Mesenchymal stem cell (in vitro differentiated cells and primary cell): Measurements from ENCODE around the gene RUNX2.

Experiments used
- DNase-seq: peaks from one replicate; pipeline ENCODE4 v3.0.0-alpha.2; 2013
- H2AFZ ChIP-seq: one replicate; pipeline ENCODE4 v1.6.1; 2013; ENCODE audit warnings: low read depth, mild to moderate bottlenecking, control low read depth, inconsistent platforms, low read length, moderate library complexity
- H2AK5ac ChIP-seq: 2 replicates; pipeline ENCODE4 v1.6.1; 2013; ENCODE audit warnings: low read length, moderate library complexity, mild to moderate bottlenecking, inconsistent platforms; ENCODE audit not compliant: severe bottlenecking
- H2BK120ac ChIP-seq: one replicate; pipeline ENCODE4 v1.6.1; 2013; ENCODE audit warnings: low read depth, mild to moderate bottlenecking, inconsistent platforms, low read length, moderate library complexity
- H2BK12ac ChIP-seq, 2 experiments: one replicate each; pipeline ENCODE4 v1.6.1; 2013; ENCODE audit warnings: inconsistent platforms in 2 of 2, low read length in 2 of 2, mild to moderate bottlenecking in 2 of 2, moderate library complexity in 2 of 2, control low read depth in 1 of 2
- H2BK15ac ChIP-seq: one replicate; pipeline ENCODE4 v1.6.1; 2013; ENCODE audit warnings: mild to moderate bottlenecking, low read depth, inconsistent platforms; ENCODE audit not compliant: poor library complexity, severe bottlenecking
- H2BK5ac ChIP-seq: 2 replicates; pipeline ENCODE4 v1.6.1; 2013; ENCODE audit warnings: low read depth, mild to moderate bottlenecking, low read length, control low read depth, inconsistent platforms; ENCODE audit not compliant: poor library complexity, severe bottlenecking
- H3K14ac ChIP-seq, 2 experiments: one replicate each; pipeline ENCODE4 v1.6.1; 2013; ENCODE audit warnings: inconsistent platforms in 2 of 2, low read length in 2 of 2, control low read depth in 1 of 2, mild to moderate bottlenecking in 1 of 2, moderate library complexity in 1 of 2
- H3K18ac ChIP-seq, 2 experiments: one replicate each; pipeline ENCODE4 v1.6.1; 2013; ENCODE audit warnings: inconsistent platforms in 2 of 2, low read length in 2 of 2, control low read depth in 1 of 2, low read depth in 1 of 2, mild to moderate bottlenecking in 1 of 2
- H3K23ac ChIP-seq, 2 experiments: one replicate each; pipeline ENCODE4 v1.6.1; 2013; ENCODE audit warnings: inconsistent platforms in 2 of 2, low read length in 2 of 2, mild to moderate bottlenecking in 2 of 2, moderate library complexity in 2 of 2, control low read depth in 1 of 2
- H3K27ac ChIP-seq: 2 replicates; pipeline ENCODE4 v1.5.1; 2013; ENCODE audit warnings: mild to moderate bottlenecking, moderate library complexity, low read length, control low read depth, inconsistent platforms; ENCODE audit not compliant: poor library complexity, severe bottlenecking
- H3K27me3 ChIP-seq, 2 experiments: 2 replicates each; pipeline versions ENCODE4 v1.6.1 to v1.7.0; 2013; ENCODE audit warnings: low read length in 2 of 2, mild to moderate bottlenecking in 2 of 2, moderate library complexity in 2 of 2, control low read depth in 1 of 2, inconsistent platforms in 1 of 2; ENCODE audit not compliant: control insufficient read depth in 1 of 2, insufficient read depth in 1 of 2
- H3K36me3 ChIP-seq, 2 experiments: 2 replicates each; pipeline versions ENCODE4 v1.6.1 to v1.7.0; 2013; ENCODE audit warnings: low read length in 2 of 2, control low read depth in 1 of 2, inconsistent platforms in 1 of 2, low read depth in 1 of 2, mild to moderate bottlenecking in 1 of 2; ENCODE audit not compliant: insufficient read depth in 2 of 2, control insufficient read depth in 1 of 2
- H3K4ac ChIP-seq, 2 experiments: one replicate each; pipeline ENCODE4 v1.6.1; 2013; ENCODE audit warnings: inconsistent platforms in 2 of 2, low read length in 2 of 2, mild to moderate bottlenecking in 2 of 2, moderate library complexity in 2 of 2, control low read depth in 1 of 2, low read depth in 1 of 2
- H3K4me1 ChIP-seq: 2 replicates; pipeline ENCODE4 v1.6.1; 2013; ENCODE audit warnings: low read depth, low read length, control low read depth; ENCODE audit not compliant: control insufficient read depth, insufficient read depth
- H3K4me2 ChIP-seq: 2 replicates; pipeline ENCODE4 v1.6.1; 2013; ENCODE audit warnings: low read length, mild to moderate bottlenecking, inconsistent platforms; ENCODE audit not compliant: poor library complexity, severe bottlenecking
- H3K4me3 ChIP-seq, 2 experiments: 2 replicates each; pipeline versions ENCODE4 v1.5.1 to v1.7.0; 2013; ENCODE audit warnings: low read length in 2 of 2, mild to moderate bottlenecking in 2 of 2, control low read depth in 1 of 2, low read depth in 1 of 2; ENCODE audit not compliant: insufficient read depth in 1 of 2
- H3K79me1 ChIP-seq: replicated peaks from 2 replicates; pipeline ENCODE4 v1.6.1; 2013; ENCODE audit warnings: mild to moderate bottlenecking, control low read depth, low read length, inconsistent platforms; ENCODE audit not compliant: poor library complexity, severe bottlenecking
- H3K9ac ChIP-seq: 2 replicates; pipeline ENCODE4 v1.7.0; 2013; ENCODE audit warnings: mild to moderate bottlenecking, low read length, moderate library complexity
- H3K9me3 ChIP-seq: 2 replicates; pipeline ENCODE4 v1.7.0; 2013; ENCODE audit warnings: mild to moderate bottlenecking, low read length; ENCODE audit not compliant: control insufficient read depth
- H4K8ac ChIP-seq: one replicate; pipeline ENCODE4 v1.6.1; 2013; ENCODE audit warnings: inconsistent platforms, mild to moderate bottlenecking, low read length, moderate library complexity
- H4K91ac ChIP-seq: one replicate; pipeline ENCODE4 v1.6.1; 2013; ENCODE audit warnings: mild to moderate bottlenecking, low read length, inconsistent platforms
- WGBS: methylation state at CpG from one replicate; pipeline ENCODE4 v1.1.7; 2013; ENCODE audit warnings: mixed read lengths; 5-methylcytosine and 5-hydroxymethylcytosine counted together

RUNX2 gene

GRCh38 chr6:45445749-45446549 lies 117.8 kb downstream of the RUNX2 start:
- Histone ChIP-seq H3K4me1 (peaks cover 10% of the 10 kb centered on the region), H4K91ac (no peak overlapping the region), H2AK5ac (no peak overlapping the region), H2AFZ (no peak overlapping the region), H3K4me2 (peak overlapping the region; percentile 1), H3K23ac (no peak overlapping the region), H3K27me3 (no peaks in the 10 kb centered on the region), H2BK12ac (no peak overlapping the region), H3K4ac (no peak overlapping the region), H3K79me1 (peaks cover 5% of the 10 kb centered on the region), H3K27ac (peak overlapping the region; percentile 96), H2BK5ac (peak overlapping the region; percentile 88), H3K14ac (no peak overlapping the region), H3K4me3 (peak overlapping the region in 1 of 2 experiments; percentile 27), H3K36me3 (peaks cover 5 to 16% of the 10 kb centered on the region in 2 experiments), H3K9me3 (no peaks in the 10 kb centered on the region), H3K9ac (peak overlapping the region; percentile 62), H2BK120ac (peak overlapping the region; percentile 11), H3K18ac (peak overlapping the region; percentile 34 to 89), H2BK15ac (no peak overlapping the region), H4K8ac (no peak overlapping the region)
- WGBS: 1% methylated on average over 4 of the region's 9 CpGs
- DNase-seq: peak; percentile 99

GRCh38 chr6:45447005-45447404 lies 118.9 kb downstream of the RUNX2 start:
- Histone ChIP-seq H3K9me3 (no peaks in the 10 kb centered on the region), H3K4ac (peak overlapping the region in 1 of 2 experiments; percentile 32), H2BK120ac (no peak overlapping the region), H3K4me2 (no peak overlapping the region), H3K14ac (no peak overlapping the region), H2AFZ (no peak overlapping the region), H3K4me1 (peaks cover 10% of the 10 kb centered on the region), H3K79me1 (peaks cover 5% of the 10 kb centered on the region), H2BK5ac (no peak overlapping the region), H4K91ac (peak overlapping the region; percentile 95), H3K23ac (no peak overlapping the region), H3K36me3 (peaks cover 6 to 16% of the 10 kb centered on the region in 2 experiments), H3K9ac (no peak overlapping the region), H4K8ac (peak overlapping the region; percentile 85), H3K27ac (peak overlapping the region; percentile 59), H3K27me3 (no peaks in the 10 kb centered on the region), H2BK15ac (no peak overlapping the region), H3K18ac (peak overlapping the region; percentile 77 to 88), H3K4me3 (no peak overlapping the region), H2AK5ac (peak overlapping the region; percentile 93), H2BK12ac (peak overlapping the region; percentile 91 to 94)
- WGBS: 76% methylated on average over 1 of the region's 1 CpG
- no peak for DNase-seq

- H3K4me2 ChIP-seq: no peak overlapping the region
- no peaks in the 10 kb centered on the region for H3K27me3 ChIP-seq
- H3K9me3 ChIP-seq: no peaks in the 10 kb centered on the region
- peak overlapping the region in 1 of 2 experiments; percentile 63 for H3K18ac ChIP-seq
- H2AK5ac ChIP-seq: peak overlapping the region; percentile 97
- H2BK5ac ChIP-seq: no peak overlapping the region
- H3K79me1 ChIP-seq: peaks cover 5% of the 10 kb centered on the region
- H2AFZ ChIP-seq: no peak overlapping the region
- no peak overlapping the region for H3K14ac ChIP-seq
- H2BK15ac ChIP-seq: no peak overlapping the region
- H3K4me3 ChIP-seq: no peak overlapping the region
- no peak overlapping the region for H3K9ac ChIP-seq
- no peak for DNase-seq
- H4K91ac ChIP-seq: no peak overlapping the region
- peak overlapping the region; percentile 44 for H3K27ac ChIP-seq
- peaks cover 6 to 14% of the 10 kb centered on the region in 2 experiments for H3K36me3 ChIP-seq
- no peak overlapping the region for H4K8ac ChIP-seq
- peak overlapping the region in 1 of 2 experiments; percentile 66 for H3K4ac ChIP-seq
- H2BK12ac ChIP-seq: peak overlapping the region in 1 of 2 experiments; percentile 76
- H2BK120ac ChIP-seq: no peak overlapping the region
- peaks cover 9% of the 10 kb centered on the region for H3K4me1 ChIP-seq
- WGBS: 35% methylated on average over 2 of the region's 2 CpGs
- H3K23ac ChIP-seq: no peak overlapping the region
These were observed 119.6 kb downstream of the RUNX2 start for GRCh38 chr6:45447716-45448115.
